Measurements from ENCODE around the gene SERBP1.

GRCh38 chr1:67432745-67433144, 2.5 kb upstream of the SERBP1 start:
- TF ChIP-seq CTCF (IDR thresholded peaks at IDR 0.05) (no peak), POLR2A (IDR thresholded peaks at IDR 0.05) (no peak)
